A549 (cell line): ENCODE data around the gene LPAR6. TPM values are rescaled to one million over a fixed set of nuclear protein-coding genes. Genes with fewer than 3 reads are reported as not detected.

Source experiments
- ATAC-seq, 2 experiments: fragments of 200-7000 bp in 1 of 2; fragments of >200 bp in 1 of 2; cut with Nextera tagmentation in 1 of 2; cut with Tn5 transposase in 1 of 2; 3 replicates each; pipeline versions ENCODE4 v1.8.0 to v1.9.1; 2018 to 2020; ENCODE audit warnings: mild to moderate bottlenecking in 1 of 2, moderate library complexity in 1 of 2
- CTCF ChIA-PET: fragments of 300-600 bp; sonication (Branson Sonifier 250); formaldehyde crosslinking; extraction: SDS; loops from one replicate; lab custom pipeline; 2021; ENCODE audit warnings: antibody characterized with exemption, inconsistent platforms; lab: Yijun Ruan, JAX
- POLR2A ChIA-PET: fragments of 350-600 bp; formaldehyde crosslinking; extraction: SDS; loops from one replicate; lab custom pipeline; 2021; ENCODE audit warnings: antibody characterized with exemption, inconsistent platforms; lab: Yijun Ruan, JAX
- DNase-seq, 2 experiments: peaks; one replicate each; pipeline versions ENCODE4 v3.0.0 to v3.0.0-alpha.2; 2011 to 2016; ENCODE audit warnings: low read depth in 1 of 2, low spot score in 1 of 2
- FAIRE-seq: peaks from 2 replicates; lab custom pipeline; 2011; peaks lifted over from hg19 to GRCh38; lab: Jason Lieb, UNC
- H3K27ac ChIP-seq, 2 experiments: fragments of >200 bp; sonication (Bioruptor Twin); formaldehyde crosslinking; 3 replicates each; pipeline ENCODE4 v1.5.1; 2016 to 2017
- H3K4me1 ChIP-seq: fragments of >200 bp; sonication (Bioruptor Twin); formaldehyde crosslinking; 3 replicates; pipeline ENCODE4 v1.6.1; 2016
- H3K4me2 ChIP-seq: fragments of >200 bp; sonication (Bioruptor Twin); formaldehyde crosslinking; 3 replicates; pipeline ENCODE4 v1.6.1; 2016
- H3K4me3 ChIP-seq: fragments of >200 bp; sonication (Bioruptor Twin); formaldehyde crosslinking; 3 replicates; pipeline ENCODE4 v1.5.1; 2016
- H3K9me3 ChIP-seq: fragments of >200 bp; sonication (Bioruptor Twin); formaldehyde crosslinking; 3 replicates; pipeline ENCODE4 v1.6.1; 2016
- ATOH8 ChIP-seq: fragments of 250-450 bp; sonication (Bioruptor Pico); IDR thresholded peaks from 2 replicates; pipeline ENCODE4 v1.5.0; 2020; ENCODE audit warnings: low read depth, mild to moderate bottlenecking, moderate library complexity
- CHD2 ChIP-seq: fragments of 150-350 bp; IDR thresholded peaks from 2 replicates; pipeline ENCODE4 v1.6.1; 2014; ENCODE audit warnings: low read length; ENCODE audit not compliant: partially characterized antibody
- E2F6 ChIP-seq: IDR thresholded peaks from 2 replicates; pipeline ENCODE4 v1.6.1; 2012; ENCODE audit warnings: low read depth, borderline replicate concordance
- EHMT2 ChIP-seq: fragments of 200-600 bp; sonication (generic); IDR thresholded peaks from 2 replicates; pipeline ENCODE4 v1.6.1; 2016; ENCODE audit warnings: antibody characterized with exemption, low read depth, mild to moderate bottlenecking, moderate library complexity
- GATA3 ChIP-seq: IDR thresholded peaks from 2 replicates; pipeline ENCODE4 v1.6.1; 2012; ENCODE audit warnings: borderline replicate concordance
- HDAC2 ChIP-seq: fragments of 200-600 bp; sonication (generic); IDR thresholded peaks from 2 replicates; pipeline ENCODE4 v1.6.1; 2016
- HOXA7 ChIP-seq: fragments of 250-450 bp; sonication (Bioruptor Pico); IDR thresholded peaks from 2 replicates; pipeline ENCODE4 v1.5.0; 2020; ENCODE audit warnings: mild to moderate bottlenecking, moderate library complexity
- HOXB13 ChIP-seq: fragments of 250-450 bp; sonication (Bioruptor Pico); IDR thresholded peaks from 2 replicates; pipeline ENCODE4 v1.5.0; 2020; ENCODE audit warnings: low read depth, mild to moderate bottlenecking, moderate library complexity
- HOXB5 ChIP-seq: fragments of 250-450 bp; sonication (Bioruptor Pico); IDR thresholded peaks from 2 replicates; pipeline ENCODE4 v1.5.0; 2020; ENCODE audit warnings: mild to moderate bottlenecking, moderate library complexity
- MAZ ChIP-seq: fragments of 150-350 bp; IDR thresholded peaks from 2 replicates; pipeline ENCODE4 v1.6.1; 2014; ENCODE audit warnings: antibody characterized with exemption, low read depth, low read length, borderline replicate concordance
- MYC ChIP-seq: IDR thresholded peaks from 2 replicates; pipeline ENCODE4 v1.6.1; 2012; ENCODE audit warnings: mild to moderate bottlenecking, inconsistent platforms, low read length, improper control_type of control experiment, borderline replicate concordance
- NFE2L2 ChIP-seq: fragments of 150-350 bp; conservative IDR thresholded peaks from 2 replicates; pipeline ENCODE4 v1.6.1; 2014; ENCODE audit warnings: low read length
- NPAS2 ChIP-seq: fragments of 250-450 bp; sonication (Bioruptor Pico); IDR thresholded peaks from 2 replicates; pipeline ENCODE4 v1.8.0; 2022; ENCODE audit warnings: mild to moderate bottlenecking, moderate library complexity, borderline replicate concordance
- NR3C1 ChIP-seq: fragments of >200 bp; sonication (Bioruptor Twin); formaldehyde crosslinking; IDR thresholded peaks from 3 replicates; pipeline ENCODE4 v1.6.1; 2017
- POLR2A ChIP-seq: IDR thresholded peaks from 2 replicates; pipeline ENCODE4 v1.6.1; 2012; ENCODE audit warnings: mild to moderate bottlenecking, low read length
- POLR2AphosphoS2 ChIP-seq: conservative IDR thresholded peaks from 2 replicates; pipeline ENCODE4 v1.6.1; 2012; ENCODE audit warnings: low read length, improper control_type of control experiment, inconsistent platforms
- RAD21 ChIP-seq, 2 experiments: fragments of >200 bp in 1 of 2; sonication (Bioruptor Twin) in 1 of 2; formaldehyde crosslinking in 1 of 2; IDR thresholded peaks in 1 of 2; conservative IDR thresholded peaks in 1 of 2; 2 replicates in 1 of 2; 3 replicates in 1 of 2; pipeline ENCODE4 v1.6.1; 2012 to 2018; ENCODE audit warnings: inconsistent platforms in 1 of 2
- RARB ChIP-seq: fragments of 250-450 bp; sonication (Bioruptor Pico); IDR thresholded peaks from 2 replicates; pipeline ENCODE4 v1.8.0; 2021; ENCODE audit warnings: mild to moderate bottlenecking, moderate library complexity
- REST ChIP-seq: fragments of 200-600 bp; sonication (generic); IDR thresholded peaks from 2 replicates; pipeline ENCODE4 v1.6.1; 2016; ENCODE audit warnings: antibody characterized with exemption, mild to moderate bottlenecking, moderate library complexity
- SREBF2 ChIP-seq: fragments of 450-650 bp; IDR thresholded peaks from 2 replicates; pipeline ENCODE4 v1.6.1; 2014; ENCODE audit warnings: mild to moderate bottlenecking, moderate library complexity
- USF2 ChIP-seq: fragments of 450-650 bp; IDR thresholded peaks from 2 replicates; pipeline ENCODE4 v1.6.1; 2014; ENCODE audit warnings: antibody characterized with exemption
- ZNF302 ChIP-seq: fragments of 250-450 bp; sonication (Bioruptor Pico); IDR thresholded peaks from 2 replicates; pipeline ENCODE4 v1.9.0; 2021; ENCODE audit warnings: inconsistent platforms, mild to moderate bottlenecking, moderate library complexity
- ZSCAN20 ChIP-seq: fragments of 250-450 bp; sonication (Bioruptor Pico); IDR thresholded peaks from 2 replicates; pipeline ENCODE4 v1.8.0; 2022; ENCODE audit warnings: mild to moderate bottlenecking, moderate library complexity
- WGBS: methylation state at CpG from one replicate; pipeline ENCODE4 v1.1.6; 2017; ENCODE audit errors: missing lambda C conversion rate; 5-methylcytosine and 5-hydroxymethylcytosine counted together
- polyA plus RNA-seq, 4 experiments: library from polyadenylated mRNA; depleted of rRNA in 3 of 4; stranded (reverse); fragments of >200 nt; fragmentation: RNase III in 1 of 4; extraction: RNeasy Plus Mini Kit Qiagen cat#74134 plus additional on column Dnase treatment in 1 of 4; gene quantifications; 2 replicates in 3 of 4; 3 replicates in 1 of 4; pipeline ENCODE4 v1.2.3, GENCODE V29; 2011 to 2017
- TF ChIP-seq, protein P1 (sequence below): IDR thresholded peaks from 2 replicates; pipeline ENCODE4 v1.6.1; 2012
- TF ChIP-seq, protein P2 (sequence below): IDR thresholded peaks from 2 replicates; pipeline ENCODE4 v1.6.1; 2012
- TF ChIP-seq, protein P3 (sequence below): fragments of >200 bp; sonication (Bioruptor Twin); formaldehyde crosslinking; IDR thresholded peaks from 3 replicates; pipeline ENCODE4 v1.6.1; 2016
- TF ChIP-seq, protein P4 (sequence below): fragments of 250-450 bp; sonication (Bioruptor Pico); IDR thresholded peaks from 2 replicates; pipeline ENCODE4 v1.5.0; 2021; ENCODE audit warnings: mild to moderate bottlenecking, moderate library complexity, borderline replicate concordance

Gene LPAR6
- polyA plus RNA-seq, 2 of the 4 experiments (the other 2 are of a cell fraction), result 2.0 to 6.0 TPM

GRCh38 chr13:48405875-48406274 lies 7.0 kb downstream of the LPAR6 start:
- POLR2A ChIA-PET, result no interaction called here
- Histone ChIP-seq H3K4me2 (no peak overlapping the region), H3K4me1 (peaks cover 11% of the 10 kb centered on the region; the same call in 2 of the 3 replicates), H3K4me3 (no peak overlapping the region), H3K9me3 (no peaks in the 10 kb centered on the region), H3K27ac (no peak overlapping the region)
- DNase-seq, result no peak
- CTCF ChIA-PET, result no interaction called here
- no peak for ATAC-seq
- no peak for FAIRE-seq
- TF ChIP-seq, protein P1, sequence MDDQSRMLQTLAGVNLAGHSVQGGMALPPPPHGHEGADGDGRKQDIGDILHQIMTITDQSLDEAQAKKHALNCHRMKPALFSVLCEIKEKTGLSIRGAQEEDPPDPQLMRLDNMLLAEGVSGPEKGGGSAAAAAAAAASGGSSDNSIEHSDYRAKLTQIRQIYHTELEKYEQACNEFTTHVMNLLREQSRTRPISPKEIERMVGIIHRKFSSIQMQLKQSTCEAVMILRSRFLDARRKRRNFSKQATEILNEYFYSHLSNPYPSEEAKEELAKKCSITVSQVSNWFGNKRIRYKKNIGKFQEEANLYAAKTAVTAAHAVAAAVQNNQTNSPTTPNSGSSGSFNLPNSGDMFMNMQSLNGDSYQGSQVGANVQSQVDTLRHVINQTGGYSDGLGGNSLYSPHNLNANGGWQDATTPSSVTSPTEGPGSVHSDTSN, result no peak
- no peak for TF ChIP-seq SREBF2
- no peak for TF ChIP-seq RAD21 (conservative IDR thresholded peaks at IDR 0.05 in 1 of 2, IDR thresholded peaks at IDR 0.05 in 1 of 2)
- TF ChIP-seq POLR2AphosphoS2, result no peak
- TF ChIP-seq NR3C1, result no peak
- no peak for TF ChIP-seq MAZ
- TF ChIP-seq NPAS2 (CRISPR knock-in tag), result no peak
- no peak for TF ChIP-seq GATA3
- no peak for TF ChIP-seq POLR2A
- no peak for TF ChIP-seq HOXB5 (CRISPR knock-in tag)
- TF ChIP-seq NFE2L2, result no peak
- TF ChIP-seq ATOH8 (CRISPR knock-in tag), result no peak
- no peak for TF ChIP-seq E2F6
- TF ChIP-seq RARB (CRISPR knock-in tag), result no peak
- TF ChIP-seq, protein P2, sequence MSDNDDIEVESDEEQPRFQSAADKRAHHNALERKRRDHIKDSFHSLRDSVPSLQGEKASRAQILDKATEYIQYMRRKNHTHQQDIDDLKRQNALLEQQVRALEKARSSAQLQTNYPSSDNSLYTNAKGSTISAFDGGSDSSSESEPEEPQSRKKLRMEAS, result no peak

DNA sequence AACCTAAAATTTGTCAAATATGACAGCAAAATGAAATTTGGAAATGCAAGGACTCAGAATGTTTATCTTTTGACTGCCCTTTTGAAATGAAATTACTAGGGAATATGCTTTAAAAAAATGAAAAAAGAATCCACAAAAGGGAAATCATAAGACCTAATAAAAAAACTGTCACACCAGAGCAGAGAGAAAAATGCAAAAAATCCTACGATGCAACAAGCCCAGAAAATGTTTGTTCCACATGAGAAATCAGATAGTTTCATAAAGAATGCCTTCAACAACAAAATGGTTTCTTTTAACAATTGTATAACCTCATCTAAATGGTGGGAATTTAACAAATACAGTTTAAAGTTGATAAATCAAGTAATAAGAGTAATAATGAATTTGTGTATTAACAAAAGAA lies 8.0 kb downstream of the LPAR6 start:
- H3K4me3 ChIP-seq, result no peak overlapping the region
- ChIA-PET CTCF (no interaction called here), POLR2A (no interaction called here)
- peaks cover 16% of the 10 kb centered on the region for H3K4me1 ChIP-seq
- FAIRE-seq (no peak), DNase-seq (no peak), ATAC-seq (no peak)
- 87% methylated on average over 1 of the region's 1 CpG for WGBS
- H3K9me3 ChIP-seq, result no peaks in the 10 kb centered on the region
- no peak overlapping the region for H3K4me2 ChIP-seq
- H3K27ac ChIP-seq, result no peak overlapping the region
- TF ChIP-seq ZNF302 (no peak), NFE2L2 (no peak), ATOH8 (CRISPR knock-in tag) (no peak), HOXB13 (no peak), MYC (no peak), CHD2 (no peak), REST (no peak), USF2 (no peak), HOXB5 (CRISPR knock-in tag) (no peak), EHMT2 (no peak), HDAC2 (no peak), HOXA7 (CRISPR knock-in tag) (no peak), ZSCAN20 (CRISPR knock-in tag) (no peak)
- TF ChIP-seq, protein P3, sequence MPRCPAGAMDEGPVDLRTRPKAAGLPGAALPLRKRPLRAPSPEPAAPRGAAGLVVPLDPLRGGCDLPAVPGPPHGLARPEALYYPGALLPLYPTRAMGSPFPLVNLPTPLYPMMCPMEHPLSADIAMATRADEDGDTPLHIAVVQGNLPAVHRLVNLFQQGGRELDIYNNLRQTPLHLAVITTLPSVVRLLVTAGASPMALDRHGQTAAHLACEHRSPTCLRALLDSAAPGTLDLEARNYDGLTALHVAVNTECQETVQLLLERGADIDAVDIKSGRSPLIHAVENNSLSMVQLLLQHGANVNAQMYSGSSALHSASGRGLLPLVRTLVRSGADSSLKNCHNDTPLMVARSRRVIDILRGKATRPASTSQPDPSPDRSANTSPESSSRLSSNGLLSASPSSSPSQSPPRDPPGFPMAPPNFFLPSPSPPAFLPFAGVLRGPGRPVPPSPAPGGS, result no peak
- TF ChIP-seq, protein P4, sequence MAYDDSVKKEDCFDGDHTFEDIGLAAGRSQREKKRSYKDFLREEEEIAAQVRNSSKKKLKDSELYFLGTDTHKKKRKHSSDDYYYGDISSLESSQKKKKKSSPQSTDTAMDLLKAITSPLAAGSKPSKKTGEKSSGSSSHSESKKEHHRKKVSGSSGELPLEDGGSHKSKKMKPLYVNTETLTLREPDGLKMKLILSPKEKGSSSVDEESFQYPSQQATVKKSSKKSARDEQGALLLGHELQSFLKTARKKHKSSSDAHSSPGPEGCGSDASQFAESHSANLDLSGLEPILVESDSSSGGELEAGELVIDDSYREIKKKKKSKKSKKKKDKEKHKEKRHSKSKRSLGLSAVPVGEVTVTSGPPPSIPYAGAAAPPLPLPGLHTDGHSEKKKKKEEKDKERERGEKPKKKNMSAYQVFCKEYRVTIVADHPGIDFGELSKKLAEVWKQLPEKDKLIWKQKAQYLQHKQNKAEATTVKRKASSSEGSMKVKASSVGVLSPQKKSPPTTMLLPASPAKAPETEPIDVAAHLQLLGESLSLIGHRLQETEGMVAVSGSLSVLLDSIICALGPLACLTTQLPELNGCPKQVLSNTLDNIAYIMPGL (CRISPR knock-in tag), result no peak
